Lower leg skin (tissue), 3 donors: ENCODE measurements around the gene CNIH3.

Source experiments
- POLR2A ChIP-seq, 2 donors: fragments of 450-650 bp; IDR thresholded peaks; one replicate each; pipeline ENCODE4 v1.6.1; 2016 to 2017; ENCODE audit warnings: antibody characterized with exemption in 2 of 2, mild to moderate bottlenecking in 1 of 2, moderate library complexity in 1 of 2
- TF ChIP-seq, protein P1 (sequence below), 3 donors: fragments of 450-650 bp; IDR thresholded peaks; one replicate each; pipeline ENCODE4 v1.5.1; 2016; ENCODE audit warnings: antibody characterized with exemption in 3 of 3, mild to moderate bottlenecking in 3 of 3, moderate library complexity in 2 of 3

- TF ChIP-seq POLR2A (IDR thresholded peaks at IDR 0.05): no peak
- TF ChIP-seq, protein P1, sequence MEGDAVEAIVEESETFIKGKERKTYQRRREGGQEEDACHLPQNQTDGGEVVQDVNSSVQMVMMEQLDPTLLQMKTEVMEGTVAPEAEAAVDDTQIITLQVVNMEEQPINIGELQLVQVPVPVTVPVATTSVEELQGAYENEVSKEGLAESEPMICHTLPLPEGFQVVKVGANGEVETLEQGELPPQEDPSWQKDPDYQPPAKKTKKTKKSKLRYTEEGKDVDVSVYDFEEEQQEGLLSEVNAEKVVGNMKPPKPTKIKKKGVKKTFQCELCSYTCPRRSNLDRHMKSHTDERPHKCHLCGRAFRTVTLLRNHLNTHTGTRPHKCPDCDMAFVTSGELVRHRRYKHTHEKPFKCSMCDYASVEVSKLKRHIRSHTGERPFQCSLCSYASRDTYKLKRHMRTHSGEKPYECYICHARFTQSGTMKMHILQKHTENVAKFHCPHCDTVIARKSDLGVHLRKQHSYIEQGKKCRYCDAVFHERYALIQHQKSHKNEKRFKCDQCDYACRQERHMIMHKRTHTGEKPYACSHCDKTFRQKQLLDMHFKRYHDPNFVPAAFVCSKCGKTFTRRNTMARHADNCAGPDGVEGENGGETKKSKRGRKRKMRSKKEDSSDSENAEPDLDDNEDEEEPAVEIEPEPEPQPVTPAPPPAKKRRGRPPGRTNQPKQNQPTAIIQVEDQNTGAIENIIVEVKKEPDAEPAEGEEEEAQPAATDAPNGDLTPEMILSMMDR (IDR thresholded peaks at IDR 0.05): no peak
These were observed 34.2 kb downstream of the CNIH3 start for GRCh38 chr1:224650290-224650689.
